ENCODE data around the gene MROH2A.

Gene MROH2A

GRCh38 chr2:233847248-233847898 is 69.2 kb downstream of the MROH2A start:
- Histone ChIP-seq H3F3A (ENCODE audit: control insufficient read depth, insufficient read depth) (no peaks in the 10 kb centered on the region), H3K79me2 (ENCODE audit: control insufficient read depth, low read length) (peaks cover 98% of the 10 kb centered on the region), H3K4me3 (ENCODE audit: low read length) (no peak overlapping the region), H3K36me3 (ENCODE audit: control insufficient read depth, low read length) (peaks cover 100% of the 10 kb centered on the region), H3K27ac (ENCODE audit: low read depth, low read length) (no peak overlapping the region), H3K9me2 (replicated peaks; ENCODE audit: control insufficient read depth, low read length) (no peaks in the 10 kb centered on the region), H3K27me3 (ENCODE audit: control insufficient read depth, low read length) (no peaks in the 10 kb centered on the region), H3K9me3 (ENCODE audit: control insufficient read depth, insufficient read depth, low read length) (no peaks in the 10 kb centered on the region), H4K20me1 (ENCODE audit: control insufficient read depth, insufficient read depth, low read depth, low read length) (peaks cover 13% of the 10 kb centered on the region), H3K4me1 (ENCODE audit: control insufficient read depth, low read length) (peaks cover 9% of the 10 kb centered on the region), H3K4me2 (ENCODE audit: low read length) (no peak overlapping the region)
- TF ChIP-seq CTCF (IDR thresholded peaks at IDR 0.05; ENCODE audit: low read depth, low read length, poor library complexity, severe bottlenecking), result no peak
- TF ChIP-seq EZH2phosphoT487 (IDR thresholded peaks at IDR 0.05; ENCODE audit: borderline replicate concordance, low read length), result no peak

GRCh38 chr2:233848276-233848675 is 70.1 kb downstream of the MROH2A start:
- Histone ChIP-seq H3K4me2 (ENCODE audit: low read length) (no peak overlapping the region), H3K27me3 (ENCODE audit: control insufficient read depth, low read length) (no peaks in the 10 kb centered on the region), H3K9me2 (replicated peaks; ENCODE audit: control insufficient read depth, low read length) (no peaks in the 10 kb centered on the region), H3K36me3 (ENCODE audit: control insufficient read depth, low read length) (peaks cover 100% of the 10 kb centered on the region), H3K4me3 (ENCODE audit: low read length) (no peak overlapping the region), H4K20me1 (ENCODE audit: control insufficient read depth, insufficient read depth, low read depth, low read length) (peaks cover 21% of the 10 kb centered on the region), H3K9me3 (ENCODE audit: control insufficient read depth, insufficient read depth, low read length) (no peaks in the 10 kb centered on the region), H3K79me2 (ENCODE audit: control insufficient read depth, low read length) (peaks cover 98% of the 10 kb centered on the region), H3K27ac (ENCODE audit: low read depth, low read length) (no peak overlapping the region), H3K4me1 (ENCODE audit: control insufficient read depth, low read length) (peaks cover 18% of the 10 kb centered on the region), H3F3A (ENCODE audit: control insufficient read depth, insufficient read depth) (no peaks in the 10 kb centered on the region)
- TF ChIP-seq CTCF (IDR thresholded peaks at IDR 0.05; ENCODE audit: low read depth, low read length, poor library complexity, severe bottlenecking) (no peak), EZH2phosphoT487 (IDR thresholded peaks at IDR 0.05; ENCODE audit: borderline replicate concordance, low read length) (no peak)

- Histone ChIP-seq H3K9me2 (replicated peaks; ENCODE audit: control insufficient read depth, low read length) (no peaks in the 10 kb centered on the region), H3K4me2 (ENCODE audit: low read length) (no peak overlapping the region), H3K4me1 (ENCODE audit: control insufficient read depth, low read length) (peaks cover 22% of the 10 kb centered on the region), H3K4me3 (ENCODE audit: low read length) (no peak overlapping the region), H3K79me2 (ENCODE audit: control insufficient read depth, low read length) (peaks cover 96% of the 10 kb centered on the region), H3F3A (ENCODE audit: control insufficient read depth, insufficient read depth) (no peaks in the 10 kb centered on the region), H3K36me3 (ENCODE audit: control insufficient read depth, low read length) (peaks cover 95% of the 10 kb centered on the region), H4K20me1 (ENCODE audit: control insufficient read depth, insufficient read depth, low read depth, low read length) (peaks cover 21% of the 10 kb centered on the region), H3K27ac (ENCODE audit: low read depth, low read length) (no peak overlapping the region), H3K27me3 (ENCODE audit: control insufficient read depth, low read length) (no peaks in the 10 kb centered on the region), H3K9me3 (ENCODE audit: control insufficient read depth, insufficient read depth, low read length) (no peaks in the 10 kb centered on the region)
- TF ChIP-seq EZH2phosphoT487 (IDR thresholded peaks at IDR 0.05; ENCODE audit: borderline replicate concordance, low read length) (no peak), CTCF (IDR thresholded peaks at IDR 0.05; ENCODE audit: low read depth, low read length, poor library complexity, severe bottlenecking) (no peak)
Observed at GRCh38 chr2:233849607-233850271, 71.6 kb downstream of the MROH2A start.

Measured in DOHH2 (cell line).